ENCODE data around the gene CDC20B.
"Not testable (repeated sequence)": the region's sequence is repeated elsewhere in the genome, so short reads cannot be mapped to it uniquely, and the experiment has no call there.

Gene CDC20B

DNA sequence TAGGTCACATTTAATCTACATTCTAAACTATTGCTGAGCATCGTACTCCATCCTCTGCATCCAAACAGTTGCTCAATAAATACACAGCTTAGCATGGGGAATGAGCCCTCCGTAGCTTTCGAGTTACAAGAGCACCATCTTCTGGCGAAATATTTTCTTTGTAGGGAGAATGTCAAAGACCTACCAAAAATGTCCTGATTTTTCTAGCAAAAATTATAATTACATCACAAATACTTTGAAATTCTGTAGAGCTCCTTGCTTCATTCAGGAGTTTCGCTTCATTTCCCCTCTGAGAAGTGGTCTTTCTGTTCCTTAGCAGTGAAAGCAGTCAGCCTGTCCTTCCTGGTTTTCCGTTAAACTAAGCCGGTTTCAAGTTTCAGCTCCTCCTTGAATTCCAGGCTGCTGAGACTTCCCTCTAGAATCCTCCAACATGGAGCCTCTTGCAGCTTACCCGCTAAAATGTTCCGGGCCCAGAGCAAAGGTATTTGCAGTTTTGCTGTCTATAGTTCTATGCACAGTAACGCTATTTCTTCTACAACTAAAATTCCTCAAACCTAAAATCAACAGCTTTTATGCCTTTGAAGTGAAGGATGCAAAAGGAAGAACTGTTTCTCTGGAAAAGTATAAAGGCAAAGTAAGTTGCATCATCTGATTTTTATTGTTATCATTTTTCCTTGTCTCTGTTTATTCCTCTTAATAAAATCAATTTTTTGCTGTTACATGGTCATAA is 13.0 kb downstream of the CDC20B start, which contains the start of gene GPX8:
TSS of gene GPX8 (plus strand) at position 409 of the 730 bp plus-strand sequence. CDS start at position 431, 22 bp downstream.
- DNase-seq, result peak; percentile 64

GRCh38 chr5:55154873-55155272 is 18.1 kb downstream of the CDC20B start:
- DNase-seq, result no peak

GRCh38 chr5:55151923-55152842 is 20.8 kb downstream of the CDC20B start:
- no peak for DNase-seq

- no peak for DNase-seq
Measured at GRCh38 chr5:55149308-55149795, 23.6 kb downstream of the CDC20B start.

DNA sequence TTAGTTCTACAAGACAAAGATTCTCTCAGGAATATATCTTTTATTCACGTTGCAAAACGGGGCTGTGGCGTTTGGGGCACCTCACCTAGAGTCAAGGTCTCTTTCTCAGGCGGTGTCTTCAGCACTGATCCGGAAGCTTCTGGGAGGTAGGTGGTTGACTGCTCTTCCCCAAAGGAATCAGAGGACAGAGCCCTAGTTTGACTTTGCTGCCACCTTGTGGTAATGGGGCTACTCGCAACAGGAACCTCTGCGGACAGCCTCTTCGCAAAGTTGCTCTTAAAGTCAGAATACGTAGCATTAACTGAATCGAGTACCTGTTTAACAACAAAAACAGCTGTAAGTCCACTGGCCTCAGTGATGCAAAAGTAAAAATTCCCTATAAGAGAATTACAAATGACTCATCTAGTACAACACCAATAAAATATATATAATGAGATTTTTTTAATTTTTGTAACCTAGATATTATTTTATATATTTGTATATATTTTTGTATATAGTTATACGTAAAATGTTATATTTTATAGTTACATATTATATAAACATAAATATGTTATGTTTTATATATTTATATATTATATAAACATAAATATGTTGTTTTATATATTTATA is 26.3 kb downstream of the CDC20B start:
- DNase-seq, result peak; percentile 90

DNA sequence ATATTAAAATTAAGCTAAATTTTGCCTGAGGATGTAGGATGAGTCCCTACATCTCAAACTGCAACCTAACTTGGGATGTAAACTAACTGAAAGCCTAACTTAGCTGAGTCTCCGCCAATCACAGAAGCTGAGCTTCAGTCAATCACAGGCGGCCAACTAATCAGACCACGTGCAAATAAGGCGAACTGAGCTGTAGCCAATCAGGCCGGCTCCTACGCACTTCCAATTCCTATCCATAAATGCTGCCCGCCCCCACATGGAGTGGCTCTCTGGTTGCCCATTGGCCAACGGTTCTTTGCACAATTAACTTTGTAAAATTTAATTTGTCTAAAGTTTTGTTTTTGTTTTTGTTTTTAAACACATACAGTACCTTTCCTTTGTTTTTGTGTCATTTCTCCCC is 26.9 kb downstream of the CDC20B start:
- no peak for DNase-seq

DNA sequence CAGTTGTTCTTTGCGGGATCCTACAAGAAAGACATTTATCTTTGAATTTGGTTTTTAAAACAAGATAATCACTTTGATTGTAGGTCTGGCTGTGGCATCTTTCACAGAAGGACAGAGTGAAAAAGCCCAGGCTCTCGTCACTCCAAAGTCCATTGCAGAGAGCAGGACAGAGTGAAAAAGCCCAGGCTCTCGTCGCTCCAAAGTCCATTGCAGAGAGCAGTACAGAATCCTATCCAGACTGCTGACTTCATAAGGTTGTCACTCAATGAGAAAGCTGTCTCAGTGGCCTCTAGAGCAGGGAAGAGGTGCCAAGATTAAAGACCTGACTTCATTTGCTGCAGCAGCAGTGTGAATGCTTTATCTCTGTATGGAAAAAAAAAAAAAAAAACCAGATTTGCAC is 29.4 kb downstream of the CDC20B start:
- no peak for DNase-seq

- DNase-seq, result no peak
Measured at GRCh38 chr5:55141945-55142690, 30.9 kb downstream of the CDC20B start.

- no peak for DNase-seq
Measured at GRCh38 chr5:55140908-55141665, 31.9 kb downstream of the CDC20B start.

- no peak for DNase-seq
Measured at GRCh38 chr5:55136521-55136920, 36.5 kb downstream of the CDC20B start.

- DNase-seq, result no peak
Measured at GRCh38 chr5:55134053-55134722, 38.8 kb downstream of the CDC20B start.

GRCh38 chr5:55123365-55123764 is 49.6 kb downstream of the CDC20B start:
- DNase-seq, result no peak

GRCh38 chr5:55114061-55114460 is 58.9 kb downstream of the CDC20B start:
- no peak for DNase-seq

- no peak for DNase-seq
Measured at GRCh38 chr5:55113327-55113726, 59.6 kb downstream of the CDC20B start.

DNA sequence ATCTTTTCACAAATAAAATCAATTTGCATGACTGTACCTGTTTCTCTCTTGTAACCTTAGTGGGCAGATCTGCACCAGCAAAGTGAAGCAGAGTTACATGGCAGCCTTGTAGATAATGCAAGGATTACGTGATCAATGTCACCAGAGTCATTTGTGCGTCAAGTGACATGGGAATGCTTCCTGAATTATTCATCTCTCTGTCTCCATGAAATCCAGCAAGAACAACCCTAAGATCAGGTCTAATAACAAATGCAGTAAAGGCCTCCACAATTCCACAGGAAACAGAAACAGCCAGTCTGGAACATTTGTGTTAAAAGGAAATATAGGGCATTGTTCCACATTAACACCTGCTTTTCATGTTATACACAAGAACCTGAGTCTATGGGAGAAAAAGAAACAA is 62.8 kb downstream of the CDC20B start:
- no peak for DNase-seq

DNA sequence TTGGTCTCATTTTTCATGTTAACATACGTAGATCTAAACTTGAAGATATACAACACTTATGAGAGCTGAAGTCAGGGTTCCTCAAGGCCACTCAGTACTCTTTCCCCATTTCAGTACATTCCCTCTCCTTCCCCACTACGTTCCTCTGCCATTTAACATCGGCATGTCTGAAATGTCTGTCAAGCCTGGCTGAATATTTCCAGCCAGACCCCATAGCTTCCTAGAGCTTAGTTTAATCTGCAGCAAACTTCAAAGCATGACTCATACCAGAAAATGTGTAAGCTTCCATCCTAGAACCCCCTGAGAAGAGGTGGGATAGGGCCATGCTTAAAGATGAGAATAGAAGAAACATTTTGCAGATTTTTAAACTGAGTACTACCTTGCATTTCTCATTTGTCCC is 64.3 kb downstream of the CDC20B start:
- DNase-seq, result no peak

GRCh38 chr5:55105976-55106375 is 67.0 kb downstream of the CDC20B start:
- not testable (repeated sequence) for DNase-seq

- DNase-seq, result no peak
Measured at GRCh38 chr5:55104946-55105701, 67.9 kb downstream of the CDC20B start.

- no peak for DNase-seq
Measured at GRCh38 chr5:55104036-55104772, 68.8 kb downstream of the CDC20B start.

GRCh38 chr5:55102348-55102747 is 70.6 kb downstream of the CDC20B start, which contains the start of gene GZMA:
TSS of gene GZMA (plus strand) at chr5:55102646. CDS start at chr5:55102683, 37 bp downstream.
- no peak for DNase-seq

All from NCI-H2029 treated with DMSO at 0.1 percent for 48 hours (cell line).